ENCODE data around the gene UNC50.

DNA sequence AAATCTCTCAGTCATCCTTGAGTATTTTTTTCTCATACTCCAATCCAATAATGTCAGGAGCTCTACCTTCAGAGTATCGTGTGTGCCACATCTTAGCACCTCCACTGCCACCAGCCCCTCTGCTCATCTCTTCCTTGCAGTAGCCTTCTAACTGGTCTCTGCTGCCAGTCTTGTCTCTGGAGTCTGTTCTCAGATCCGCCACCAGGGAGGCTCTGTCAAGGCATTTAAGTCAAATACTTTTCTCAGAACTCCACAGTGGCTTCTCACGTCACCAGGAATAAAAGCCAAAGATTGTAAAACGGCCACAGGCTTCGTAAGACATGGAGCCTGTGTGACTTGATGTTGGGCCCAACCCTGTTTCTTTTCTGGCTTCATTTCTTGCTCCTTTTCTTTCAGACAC is 7.1 kb downstream of the UNC50 start:
- TF ChIP-seq, protein P1, sequence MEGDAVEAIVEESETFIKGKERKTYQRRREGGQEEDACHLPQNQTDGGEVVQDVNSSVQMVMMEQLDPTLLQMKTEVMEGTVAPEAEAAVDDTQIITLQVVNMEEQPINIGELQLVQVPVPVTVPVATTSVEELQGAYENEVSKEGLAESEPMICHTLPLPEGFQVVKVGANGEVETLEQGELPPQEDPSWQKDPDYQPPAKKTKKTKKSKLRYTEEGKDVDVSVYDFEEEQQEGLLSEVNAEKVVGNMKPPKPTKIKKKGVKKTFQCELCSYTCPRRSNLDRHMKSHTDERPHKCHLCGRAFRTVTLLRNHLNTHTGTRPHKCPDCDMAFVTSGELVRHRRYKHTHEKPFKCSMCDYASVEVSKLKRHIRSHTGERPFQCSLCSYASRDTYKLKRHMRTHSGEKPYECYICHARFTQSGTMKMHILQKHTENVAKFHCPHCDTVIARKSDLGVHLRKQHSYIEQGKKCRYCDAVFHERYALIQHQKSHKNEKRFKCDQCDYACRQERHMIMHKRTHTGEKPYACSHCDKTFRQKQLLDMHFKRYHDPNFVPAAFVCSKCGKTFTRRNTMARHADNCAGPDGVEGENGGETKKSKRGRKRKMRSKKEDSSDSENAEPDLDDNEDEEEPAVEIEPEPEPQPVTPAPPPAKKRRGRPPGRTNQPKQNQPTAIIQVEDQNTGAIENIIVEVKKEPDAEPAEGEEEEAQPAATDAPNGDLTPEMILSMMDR (IDR thresholded peaks at IDR 0.05; ENCODE audit: insufficient read depth, low read length, poor library complexity, severe bottlenecking): no peak
- no peak for TF ChIP-seq EZH2phosphoT487 (conservative IDR thresholded peaks at IDR 0.05; ENCODE audit: low read length)

Data from SU-DHL-6 (cell line).